HCT116 (cell line): Measurements from ENCODE around the gene NIM1K. TPM values are rescaled to one million over a fixed set of nuclear protein-coding genes. Genes with fewer than 3 reads are reported as not detected.

Experiments
- ATAC-seq: fragments of 200-7000 bp; cut with Tn5 transposase; 2 replicates; pipeline ENCODE4 v1.9.1; 2020; ENCODE audit warnings: mild to moderate bottlenecking, moderate library complexity
- BruUV-seq: library from RNA; stranded (reverse); fragments of 400-500 nt; replicated peaks from 2 replicates; lab custom pipeline; 2021; lab: Mats Ljungman, UMichigan
- CTCF ChIA-PET: fragments of 300-600 bp; sonication (Branson Sonifier 250); formaldehyde crosslinking; loops from one replicate; lab custom pipeline; 2021; ENCODE audit warnings: antibody characterized with exemption; lab: Charles Lee
- POLR2A ChIA-PET: fragments of 300-600, 350-600 bp; sonication (Branson Sonifier 250); formaldehyde crosslinking; loops from one replicate; lab custom pipeline; 2021; ENCODE audit warnings: antibody characterized with exemption; lab: Charles Lee
- RAD21 ChIA-PET, 2 experiments: fragments of 300-600 bp; sonication (Branson Sonifier 250); formaldehyde crosslinking; loops; one replicate each; lab custom pipeline; 2023; ENCODE audit warnings: low total read pairs in 2 of 2; ENCODE audit not compliant: uncharacterized antibody in 2 of 2, unreplicated experiment in 2 of 2, low non-redundant PET in 1 of 2; lab: Charles Lee
- DNase-seq: peaks from one replicate; pipeline ENCODE4 v3.0.0-alpha.2; 2010; ENCODE audit warnings: low read depth, low spot score
- H2AFZ ChIP-seq: fragments of 200-600 bp; shearing (Covaris generic), sonication (generic); 2 replicates; pipeline ENCODE4 v1.6.1; 2017; ENCODE audit warnings: low read depth, mixed run types, mixed read lengths, antibody characterized with exemption, low read length; ENCODE audit not compliant: poor library complexity, severe bottlenecking
- H3K27ac ChIP-seq: 2 replicates; pipeline ENCODE4 v1.5.1; 2012; ENCODE audit warnings: low read depth, low read length
- H3K27me3 ChIP-seq: fragments of 200-600 bp; sonication (generic); 2 replicates; pipeline ENCODE4 v1.6.1; 2016; ENCODE audit warnings: mixed run types, low read length, mixed read lengths; ENCODE audit not compliant: insufficient read depth
- H3K36me3 ChIP-seq, 2 experiments: fragments of 200-500 bp in 1 of 2; fragments of 200-600 bp in 1 of 2; sonication (Bioruptor generic) in 1 of 2; sonication (generic) in 1 of 2; 2 replicates each; pipeline versions ENCODE4 v1.5.1 to v1.6.1; 2014 to 2016; ENCODE audit warnings: low read length in 2 of 2, inconsistent platforms in 1 of 2, mixed read lengths in 1 of 2, mixed run types in 1 of 2; ENCODE audit not compliant: insufficient read depth in 2 of 2, control insufficient read depth in 1 of 2
- H3K4me1 ChIP-seq, 2 experiments: fragments of 200-600 bp in 1 of 2; sonication (generic) in 1 of 2; 2 replicates each; pipeline versions ENCODE4 v1.5.1 to v1.6.1; 2012 to 2017; ENCODE audit warnings: low read length in 2 of 2, inconsistent platforms in 1 of 2, mild to moderate bottlenecking in 1 of 2, mixed read lengths in 1 of 2, mixed run types in 1 of 2, moderate library complexity in 1 of 2; ENCODE audit not compliant: insufficient read depth in 2 of 2, control insufficient read depth in 1 of 2
- H3K4me2 ChIP-seq: fragments of 200-600 bp; sonication (generic); 2 replicates; pipeline ENCODE4 v1.6.1; 2017; ENCODE audit warnings: mixed run types, low read length, mixed read lengths
- H3K4me3 ChIP-seq, 2 experiments: fragments of 200-600 bp in 1 of 2; sonication (generic) in 1 of 2; replicated peaks in 1 of 2; 2 replicates each; pipeline ENCODE4 v1.5.1; 2011 to 2016; ENCODE audit warnings: low read length in 2 of 2, control low read depth in 1 of 2, low read depth in 1 of 2, mild to moderate bottlenecking in 1 of 2, mixed read lengths in 1 of 2, mixed run types in 1 of 2
- H3K79me2 ChIP-seq: fragments of 200-600 bp; sonication (generic); 2 replicates; pipeline ENCODE4 v1.6.1; 2017; ENCODE audit warnings: mild to moderate bottlenecking, mixed run types, low read length, moderate library complexity, mixed read lengths; ENCODE audit not compliant: insufficient read depth
- H3K9ac ChIP-seq: fragments of 200-600 bp; sonication (generic); 2 replicates; pipeline ENCODE4 v1.6.1; 2016; ENCODE audit warnings: low read length, mixed read lengths
- H3K9me2 ChIP-seq: fragments of 200-600 bp; sonication (generic), shearing (Covaris generic); 2 replicates; pipeline ENCODE4 v1.6.1; 2017; ENCODE audit warnings: mixed run types, mild to moderate bottlenecking, moderate library complexity; ENCODE audit not compliant: insufficient read depth
- H3K9me3 ChIP-seq, 2 experiments: fragments of 200-500 bp in 1 of 2; fragments of 200-600 bp in 1 of 2; sonication (Bioruptor generic) in 1 of 2; sonication (generic) in 1 of 2; 2 replicates each; pipeline ENCODE4 v1.6.1; 2014 to 2017; ENCODE audit warnings: low read length in 2 of 2, mixed read lengths in 2 of 2, inconsistent platforms in 1 of 2, low read depth in 1 of 2, mild to moderate bottlenecking in 1 of 2, mixed run types in 1 of 2, moderate library complexity in 1 of 2; ENCODE audit not compliant: control insufficient read depth in 1 of 2, insufficient read depth in 1 of 2
- H4K20me1 ChIP-seq: fragments of 200-600 bp; sonication (generic), shearing (Covaris generic); 2 replicates; pipeline ENCODE4 v1.6.1; 2017; ENCODE audit warnings: mixed run types, mild to moderate bottlenecking, moderate library complexity; ENCODE audit not compliant: insufficient read depth
- CEBPB ChIP-seq: IDR thresholded peaks from 2 replicates; pipeline ENCODE4 v1.6.1; 2012; ENCODE audit warnings: low read depth
- EGR1 ChIP-seq: IDR thresholded peaks from 2 replicates; pipeline ENCODE4 v1.6.1; 2012; ENCODE audit warnings: low read depth
- EZH2 ChIP-seq: fragments of 200-600 bp; sonication (generic); IDR thresholded peaks from 2 replicates; pipeline ENCODE4 v1.6.1; 2017; ENCODE audit warnings: antibody characterized with exemption, mixed run types
- EZH2phosphoT487 ChIP-seq: fragments of 200-600 bp; IDR thresholded peaks from 2 replicates; pipeline ENCODE4 v1.6.1; 2018; ENCODE audit warnings: antibody characterized with exemption, borderline replicate concordance
- FOSL1 ChIP-seq: IDR thresholded peaks from 2 replicates; pipeline ENCODE4 v1.6.1; 2012; ENCODE audit warnings: low read depth
- POLR2A ChIP-seq: IDR thresholded peaks from 2 replicates; pipeline ENCODE4 v1.7.0; 2011; ENCODE audit warnings: borderline replicate concordance; ENCODE audit not compliant: insufficient read depth, insufficient read length; ENCODE audit errors: extremely low read depth
- POLR2AphosphoS5 ChIP-seq: IDR thresholded peaks from 2 replicates; pipeline ENCODE4 v1.6.1; 2011; ENCODE audit warnings: mild to moderate bottlenecking, low read depth, low read length, moderate library complexity
- SP1 ChIP-seq: IDR thresholded peaks from 2 replicates; pipeline ENCODE4 v1.6.1; 2012; ENCODE audit warnings: low read depth
- TCF7L2 ChIP-seq: IDR thresholded peaks from 2 replicates; pipeline ENCODE4 v1.7.0; 2011; ENCODE audit warnings: borderline replicate concordance, inconsistent platforms; ENCODE audit not compliant: insufficient read depth, insufficient read length; ENCODE audit errors: extremely low read depth
- ZFX ChIP-seq: fragments of 450-650 bp; IDR thresholded peaks from 2 replicates; pipeline ENCODE4 v1.6.1; 2017
- ZNF274 ChIP-seq: fragments of 200-500 bp; sonication (Bioruptor generic); IDR thresholded peaks from 2 replicates; pipeline ENCODE4 v1.6.1; 2014; ENCODE audit warnings: mild to moderate bottlenecking, low read depth, low read length, inconsistent platforms
- intact Hi-C: fragments of 100-400 bp; cut with micrococcal nuclease; formaldehyde crosslinking; loops from 2 replicates; pipeline ENCODE4 v1.10.0; 2022
- total RNA-seq: library from RNA; stranded (reverse); gene quantifications from one replicate; pipeline ENCODE4 v1.2.1, GENCODE V29; 2021; ENCODE audit not compliant: unreplicated experiment
- TF ChIP-seq, protein P1 (sequence below): IDR thresholded peaks from 2 replicates; pipeline ENCODE4 v1.6.1; 2012
- TF ChIP-seq, protein P2 (sequence below), 3 experiments: fragments of 200-600 bp in 1 of 3; sonication (generic) in 1 of 3; IDR thresholded peaks in 2 of 3; conservative IDR thresholded peaks in 1 of 3; 2 replicates each; pipeline ENCODE4 v1.5.1; 2012 to 2017; ENCODE audit warnings: low read depth in 2 of 3, low read length in 2 of 3, antibody characterized with exemption in 1 of 3, borderline replicate concordance in 1 of 3, control low read depth in 1 of 3, mild to moderate bottlenecking in 1 of 3, mixed read lengths in 1 of 3, mixed run types in 1 of 3, moderate library complexity in 1 of 3; ENCODE audit not compliant: insufficient read depth in 1 of 3

NIM1K gene
- total RNA-seq, 1 experiment from 2014 or later = 0.44 TPM

DNA sequence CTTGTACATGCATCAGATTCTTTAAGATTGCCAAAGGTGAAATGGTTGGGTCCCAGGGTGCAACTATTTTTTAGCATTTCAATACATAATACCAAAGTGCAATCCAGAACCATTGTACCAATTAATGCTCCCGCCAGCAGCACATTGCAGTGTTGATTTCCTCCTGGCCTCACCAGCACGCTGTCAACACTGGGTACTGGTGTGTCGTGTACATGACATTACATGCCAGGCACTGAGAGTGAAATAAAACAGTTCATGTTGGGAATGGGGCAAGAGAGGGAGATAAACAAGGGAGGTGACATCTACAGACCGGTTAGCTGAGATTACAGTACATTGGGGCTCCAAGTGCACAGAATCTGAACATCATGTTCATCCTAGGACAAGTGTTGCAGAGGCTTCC lies 83.4 kb downstream of the NIM1K start:
- H3K27ac ChIP-seq = no peak overlapping the region
- H3K36me3 ChIP-seq = no peaks in the 10 kb centered on the region
- intact Hi-C loops = no loop called here
- TF ChIP-seq ZNF274 (no peak), EZH2 (no peak), SP1 (no peak), ZFX (no peak), CEBPB (no peak), POLR2A (no peak), EGR1 (no peak), TCF7L2 (no peak), FOSL1 (no peak), EZH2phosphoT487 (no peak), POLR2AphosphoS5 (no peak)
- TF ChIP-seq, protein P1, sequence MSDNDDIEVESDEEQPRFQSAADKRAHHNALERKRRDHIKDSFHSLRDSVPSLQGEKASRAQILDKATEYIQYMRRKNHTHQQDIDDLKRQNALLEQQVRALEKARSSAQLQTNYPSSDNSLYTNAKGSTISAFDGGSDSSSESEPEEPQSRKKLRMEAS = no peak
- TF ChIP-seq, protein P2, sequence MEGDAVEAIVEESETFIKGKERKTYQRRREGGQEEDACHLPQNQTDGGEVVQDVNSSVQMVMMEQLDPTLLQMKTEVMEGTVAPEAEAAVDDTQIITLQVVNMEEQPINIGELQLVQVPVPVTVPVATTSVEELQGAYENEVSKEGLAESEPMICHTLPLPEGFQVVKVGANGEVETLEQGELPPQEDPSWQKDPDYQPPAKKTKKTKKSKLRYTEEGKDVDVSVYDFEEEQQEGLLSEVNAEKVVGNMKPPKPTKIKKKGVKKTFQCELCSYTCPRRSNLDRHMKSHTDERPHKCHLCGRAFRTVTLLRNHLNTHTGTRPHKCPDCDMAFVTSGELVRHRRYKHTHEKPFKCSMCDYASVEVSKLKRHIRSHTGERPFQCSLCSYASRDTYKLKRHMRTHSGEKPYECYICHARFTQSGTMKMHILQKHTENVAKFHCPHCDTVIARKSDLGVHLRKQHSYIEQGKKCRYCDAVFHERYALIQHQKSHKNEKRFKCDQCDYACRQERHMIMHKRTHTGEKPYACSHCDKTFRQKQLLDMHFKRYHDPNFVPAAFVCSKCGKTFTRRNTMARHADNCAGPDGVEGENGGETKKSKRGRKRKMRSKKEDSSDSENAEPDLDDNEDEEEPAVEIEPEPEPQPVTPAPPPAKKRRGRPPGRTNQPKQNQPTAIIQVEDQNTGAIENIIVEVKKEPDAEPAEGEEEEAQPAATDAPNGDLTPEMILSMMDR (IDR thresholded peaks at IDR 0.05 in 2 of 3, conservative IDR thresholded peaks at IDR 0.05 in 1 of 3; ENCODE audit: borderline replicate concordance in 1 of 3, insufficient read depth in 1 of 3, low read depth in 2 of 3, low read length in 2 of 3) = no peak
- no peak overlapping the region for H3K4me2 ChIP-seq
- ChIA-PET POLR2A (no interaction called here), CTCF (no interaction called here), RAD21 (no interaction called here)
- H3K9me2 ChIP-seq = no peaks in the 10 kb centered on the region
- H3K4me1 ChIP-seq = no peaks in the 10 kb centered on the region
- no peak overlapping the region for H3K4me3 ChIP-seq
- H4K20me1 ChIP-seq = no peaks in the 10 kb centered on the region; the same call in 1 of the 2 replicates
- no peaks in the 10 kb centered on the region for H3K9me3 ChIP-seq
- BruUV-seq = no TSS peak
- no peak overlapping the region for H2AFZ ChIP-seq
- H3K9ac ChIP-seq = no peak overlapping the region
- DNase-seq (no peak), ATAC-seq (no peak)
- H3K27me3 ChIP-seq = no peaks in the 10 kb centered on the region
- no peaks in the 10 kb centered on the region for H3K79me2 ChIP-seq
